CD4-positive, CD25-positive, alpha-beta regulatory T cell (primary cell): Measurements from ENCODE around the gene MAP3K4. TPM values are rescaled to one million over a fixed set of nuclear protein-coding genes. Genes with fewer than 3 reads are reported as not detected.

Experiments used
- ATAC-seq, 2 donors: fragments of 150-1000 bp; cut with Tn5 transposase; one replicate each; pipeline ENCODE4 v1.10.0; 2021; ENCODE audit warnings: low read depth in 2 of 2, moderate number of reproducible peaks in 2 of 2, moderate library complexity in 1 of 2
- DNase-seq, 3 donors: peaks; one replicate each; pipeline versions ENCODE4 v3.0.0 to v3.0.0-alpha.2; 2012 to 2022; ENCODE audit warnings: mixed read lengths in 1 of 3
- H3K27ac ChIP-seq: one replicate; pipeline ENCODE4 v1.7.0; 2013; ENCODE audit warnings: mild to moderate bottlenecking, low read length; ENCODE audit not compliant: insufficient read depth, poor library complexity, severe bottlenecking
- H3K27me3 ChIP-seq: one replicate; pipeline ENCODE4 v1.7.0; 2013; ENCODE audit warnings: low read length; ENCODE audit not compliant: control insufficient read depth, insufficient read depth
- H3K36me3 ChIP-seq: one replicate; pipeline ENCODE4 v1.7.0; 2013; ENCODE audit warnings: mild to moderate bottlenecking, low read length, moderate library complexity; ENCODE audit not compliant: control insufficient read depth, insufficient read depth
- H3K4me1 ChIP-seq: 2 replicates; pipeline ENCODE4 v1.7.0; 2013; ENCODE audit warnings: mild to moderate bottlenecking, low read length; ENCODE audit not compliant: insufficient read depth, control insufficient read depth, poor library complexity, severe bottlenecking
- H3K4me3 ChIP-seq: one replicate; pipeline ENCODE4 v1.7.0; 2013; ENCODE audit warnings: low read depth, mild to moderate bottlenecking, low read length, moderate library complexity
- H3K9me3 ChIP-seq, 2 experiments: 1 replicate in 1 of 2; 2 replicates in 1 of 2; pipeline ENCODE4 v1.7.0; 2013; ENCODE audit warnings: low read length in 2 of 2, mild to moderate bottlenecking in 1 of 2, moderate library complexity in 1 of 2; ENCODE audit not compliant: control insufficient read depth in 2 of 2
- H3K27ac Mint-ChIP-seq, 3 donors: one replicate each; pipeline ENCODE4 v1.8.0; 2020 to 2022; ENCODE audit warnings: mild to moderate bottlenecking in 3 of 3, mixed read lengths in 3 of 3, moderate library complexity in 2 of 3
- H3K27me3 Mint-ChIP-seq: one replicate; pipeline ENCODE4 v1.8.0; 2022; ENCODE audit warnings: mild to moderate bottlenecking, mixed read lengths
- H3K36me3 Mint-ChIP-seq: one replicate; pipeline ENCODE4 v1.8.0; 2020; ENCODE audit warnings: mixed read lengths
- H3K4me1 Mint-ChIP-seq, 4 donors: one replicate each; pipeline ENCODE4 v1.8.0; 2020 to 2022; ENCODE audit warnings: mixed read lengths in 4 of 4, mild to moderate bottlenecking in 1 of 4
- H3K4me3 Mint-ChIP-seq, 4 donors: one replicate each; pipeline ENCODE4 v1.8.0; 2020 to 2022; ENCODE audit warnings: mild to moderate bottlenecking in 4 of 4, mixed read lengths in 4 of 4, moderate library complexity in 3 of 4
- H3K9me3 Mint-ChIP-seq, 7 donors: one replicate each; pipeline ENCODE4 v1.8.0; 2020 to 2022; ENCODE audit warnings: mixed read lengths in 7 of 7, mild to moderate bottlenecking in 3 of 7, moderate library complexity in 2 of 7
- polyA plus RNA-seq, 4 donors: library from polyadenylated mRNA; unstranded; fragments of 300-500 nt; fragmentation: Illumina TruSeq; gene quantifications; one replicate each; pipeline ENCODE4 v1.2.3, GENCODE V29; 2021
- total RNA-seq: library from RNA; stranded (reverse); gene quantifications from one replicate; pipeline ENCODE4 v1.2.3, GENCODE V29; 2022

MAP3K4 gene
- total and polyA plus RNA-seq, 5 donors from 2014 or later: 7.1 to 61.5 (median 12.8) TPM

DNA sequence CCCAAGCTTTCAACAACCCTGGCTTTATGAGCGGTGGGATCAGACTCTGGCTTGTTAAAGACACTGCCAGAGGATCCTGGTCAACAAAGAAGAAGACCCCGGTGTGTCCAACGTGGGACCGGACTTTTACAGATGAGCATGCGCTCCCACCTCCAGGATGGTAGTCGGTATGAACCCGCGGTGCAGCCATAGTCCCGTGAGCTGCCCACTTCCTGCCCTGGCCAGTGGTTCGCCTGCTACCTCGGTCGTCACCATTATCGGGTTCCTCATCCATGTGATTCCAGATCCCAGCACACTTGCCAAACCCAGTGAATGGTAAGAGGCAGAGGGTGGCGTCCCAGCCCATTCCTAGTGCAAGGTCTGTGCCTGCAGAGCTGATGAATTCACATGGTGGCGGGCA is 169.6 kb downstream of the MAP3K4 start:
- Histone ChIP-seq H3K4me3 (no peak overlapping the region), H3K36me3 (peaks cover 7% of the 10 kb centered on the region), H3K4me1 (no peaks in the 10 kb centered on the region), H3K27me3 (no peaks in the 10 kb centered on the region), H3K27ac (no peak overlapping the region), H3K9me3 (no peaks in the 10 kb centered on the region)
- no peak for ATAC-seq
- H3K4me1 Mint-ChIP-seq: peaks cover 0 to 4% (median under 1%) of the 10 kb centered on the region in 4 donors
- H3K4me3 Mint-ChIP-seq: no peak overlapping the region
- peaks cover 0 to 7% (median 3%) of the 10 kb centered on the region in 7 donors for H3K9me3 Mint-ChIP-seq
- DNase-seq: no peak
- no peak overlapping the region for H3K27ac Mint-ChIP-seq
- peaks cover 40% of the 10 kb centered on the region for H3K36me3 Mint-ChIP-seq
- no peaks in the 10 kb centered on the region for H3K27me3 Mint-ChIP-seq

DNA sequence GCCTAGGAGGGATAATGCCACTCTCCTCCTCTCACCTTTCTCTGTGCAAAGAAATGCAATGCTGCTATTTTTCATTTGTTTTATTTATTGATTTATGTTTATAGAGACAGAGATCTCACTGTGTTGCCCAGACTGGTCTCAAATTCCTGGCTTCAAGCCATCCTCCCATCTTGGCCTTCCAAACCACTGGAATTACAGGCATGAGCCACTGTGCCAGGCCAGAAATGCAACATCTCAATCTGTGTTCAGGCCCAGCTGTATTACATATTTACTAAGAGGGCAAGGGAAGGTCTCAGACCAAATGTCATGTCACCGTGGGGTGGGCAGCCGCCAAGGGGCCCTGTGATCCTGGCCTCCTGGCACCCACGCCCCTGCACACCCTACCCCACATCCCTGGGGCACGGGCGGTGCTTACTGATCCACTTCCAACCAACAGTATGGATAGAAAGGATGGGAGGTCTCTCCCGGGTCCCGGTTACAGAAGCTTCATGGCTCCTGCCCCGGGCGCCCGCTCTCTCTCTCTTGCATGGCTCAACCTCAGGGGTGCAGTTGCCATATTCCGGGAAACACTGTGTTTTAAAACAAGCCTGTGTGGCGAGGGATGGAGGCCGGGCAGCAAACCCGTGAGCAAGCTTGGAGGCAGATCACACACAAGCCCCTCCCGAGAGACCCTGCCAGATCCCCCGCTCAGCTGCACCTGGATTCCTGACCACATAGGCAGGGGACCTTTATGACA is 170.5 kb downstream of the MAP3K4 start:
- ATAC-seq: no peak
- peaks cover 7% of the 10 kb centered on the region for H3K36me3 ChIP-seq

DNA sequence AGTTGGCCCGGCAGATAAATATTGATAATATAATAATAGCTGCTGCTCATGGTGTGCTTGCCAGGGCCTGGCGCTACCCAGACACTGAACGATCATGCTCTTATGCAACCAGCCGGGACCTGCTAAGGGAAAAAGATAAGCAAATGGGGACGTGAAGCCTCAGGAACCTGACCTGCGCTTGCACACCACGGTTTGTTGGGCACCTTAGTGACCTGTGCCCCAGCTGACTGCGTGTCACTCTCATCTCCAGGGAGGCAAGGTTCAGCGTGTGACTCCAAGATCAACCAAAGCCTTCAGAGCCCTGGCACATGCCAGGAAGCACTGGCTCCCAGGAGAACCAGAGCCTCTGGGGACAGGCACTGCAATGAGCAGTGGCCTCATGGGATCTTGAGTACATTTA is 171.2 kb downstream of the MAP3K4 start:
- no peak for ATAC-seq
- H3K4me3 ChIP-seq: no peak overlapping the region
- Mint-ChIP-seq H3K9me3 (peaks cover 0 to 6% (median 2%) of the 10 kb centered on the region in 7 donors), H3K27ac (no peak overlapping the region), H3K27me3 (no peaks in the 10 kb centered on the region), H3K4me1 (peaks cover 0 to 4% (median under 1%) of the 10 kb centered on the region in 4 donors), H3K4me3 (no peak overlapping the region), H3K36me3 (peaks cover 44% of the 10 kb centered on the region)
- no peak overlapping the region for H3K27ac ChIP-seq
- DNase-seq: no peak
- H3K36me3 ChIP-seq: peaks cover 7% of the 10 kb centered on the region
- H3K27me3 ChIP-seq: no peaks in the 10 kb centered on the region
- H3K4me1 ChIP-seq: no peaks in the 10 kb centered on the region
- H3K9me3 ChIP-seq: no peaks in the 10 kb centered on the region

More for the DNA sequence above, 170.5 kb downstream of the MAP3K4 start:
- no peak for DNase-seq
- Mint-ChIP-seq H3K9me3 (peaks cover 0 to 7% (median 3%) of the 10 kb centered on the region in 7 donors), H3K27ac (peak overlapping the region in 1 of 3 donors; percentile 74), H3K4me3 (no peak overlapping the region), H3K4me1 (peaks cover 0 to 4% (median under 1%) of the 10 kb centered on the region in 4 donors), H3K27me3 (no peaks in the 10 kb centered on the region), H3K36me3 (peaks cover 46% of the 10 kb centered on the region)
- Histone ChIP-seq H3K27ac (no peak overlapping the region), H3K27me3 (no peaks in the 10 kb centered on the region), H3K4me1 (no peaks in the 10 kb centered on the region), H3K9me3 (no peaks in the 10 kb centered on the region), H3K4me3 (no peak overlapping the region)

DNA sequence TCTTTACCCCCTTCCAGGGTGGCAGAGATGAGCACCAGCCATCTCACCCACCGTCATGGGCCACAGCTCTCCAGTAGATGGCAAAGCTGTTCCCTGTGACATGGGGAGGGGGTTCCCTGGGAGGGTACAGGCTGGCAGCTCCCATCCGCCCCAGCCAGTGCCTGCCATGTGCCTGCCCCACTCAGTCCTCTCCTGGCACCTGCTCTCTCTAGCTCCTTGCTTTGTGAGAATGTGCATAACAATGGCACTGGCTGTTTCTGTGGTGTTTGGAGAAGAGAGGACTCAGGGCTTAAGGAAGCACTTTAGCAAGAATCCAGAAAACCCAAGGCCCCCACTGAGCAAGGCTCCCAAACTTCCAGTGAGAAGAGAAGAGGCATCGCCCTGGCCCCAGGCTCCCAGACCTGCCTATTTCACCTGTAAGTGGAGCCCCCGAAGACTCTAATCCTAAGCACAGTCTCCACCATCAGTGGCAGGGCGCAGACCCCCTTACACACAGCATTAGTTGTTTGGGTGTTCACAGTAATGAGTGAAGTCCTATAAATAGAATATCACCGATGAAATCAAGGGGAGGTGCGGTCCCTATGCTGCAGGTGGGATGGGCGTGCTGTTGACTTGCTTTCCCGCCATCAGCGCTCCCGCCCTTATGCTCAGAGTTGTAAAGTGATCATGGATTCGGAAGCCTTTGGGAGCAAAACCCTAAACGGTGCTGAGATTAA is 172.1 kb downstream of the MAP3K4 start:
- H3K27me3 ChIP-seq: no peaks in the 10 kb centered on the region
- Mint-ChIP-seq H3K36me3 (peaks cover 38% of the 10 kb centered on the region), H3K4me3 (no peak overlapping the region), H3K9me3 (peaks cover 0 to 2% (median 0%) of the 10 kb centered on the region in 7 donors), H3K27ac (no peak overlapping the region), H3K27me3 (no peaks in the 10 kb centered on the region), H3K4me1 (peaks cover 0 to 2% (median 0%) of the 10 kb centered on the region in 4 donors)
- H3K4me3 ChIP-seq: no peak overlapping the region
- H3K4me1 ChIP-seq: no peaks in the 10 kb centered on the region
- no peaks in the 10 kb centered on the region for H3K9me3 ChIP-seq
- peaks cover 7% of the 10 kb centered on the region for H3K36me3 ChIP-seq
- DNase-seq: no peak
- ATAC-seq: no peak
- H3K27ac ChIP-seq: no peak overlapping the region

DNA sequence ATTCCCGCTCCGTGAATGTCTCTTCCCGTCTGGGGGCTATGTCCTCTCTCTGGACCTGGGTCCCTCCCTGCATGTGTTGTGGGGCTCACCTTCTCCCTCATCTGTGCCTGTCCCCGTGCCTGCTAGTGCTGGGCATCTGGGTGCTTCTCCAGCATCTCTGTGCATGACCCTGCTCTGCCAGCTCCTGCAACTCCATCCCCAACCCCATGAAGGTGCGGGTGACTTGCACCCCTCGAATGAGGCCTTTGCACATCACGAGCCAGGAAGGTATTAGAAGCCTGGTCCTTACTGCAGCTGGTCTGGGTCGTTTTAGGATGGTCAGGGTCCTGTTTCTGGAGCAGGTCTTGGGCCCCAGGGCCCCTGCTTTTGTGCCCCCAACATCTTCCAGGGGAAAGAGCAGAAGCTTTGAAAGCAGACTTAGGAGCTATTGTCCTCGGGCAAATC is 172.6 kb downstream of the MAP3K4 start:
- Histone ChIP-seq H3K4me3 (no peak overlapping the region), H3K36me3 (peaks cover 7% of the 10 kb centered on the region), H3K27ac (no peak overlapping the region), H3K27me3 (no peaks in the 10 kb centered on the region), H3K9me3 (no peaks in the 10 kb centered on the region), H3K4me1 (no peaks in the 10 kb centered on the region)
- peaks cover 0 to 2% (median 0%) of the 10 kb centered on the region in 7 donors for H3K9me3 Mint-ChIP-seq
- no peak for DNase-seq
- H3K36me3 Mint-ChIP-seq: peaks cover 37% of the 10 kb centered on the region
- no peak overlapping the region for H3K4me3 Mint-ChIP-seq
- ATAC-seq: no peak
- peaks cover 0 to 2% (median 0%) of the 10 kb centered on the region in 4 donors for H3K4me1 Mint-ChIP-seq
- no peak overlapping the region for H3K27ac Mint-ChIP-seq
- no peaks in the 10 kb centered on the region for H3K27me3 Mint-ChIP-seq

DNA sequence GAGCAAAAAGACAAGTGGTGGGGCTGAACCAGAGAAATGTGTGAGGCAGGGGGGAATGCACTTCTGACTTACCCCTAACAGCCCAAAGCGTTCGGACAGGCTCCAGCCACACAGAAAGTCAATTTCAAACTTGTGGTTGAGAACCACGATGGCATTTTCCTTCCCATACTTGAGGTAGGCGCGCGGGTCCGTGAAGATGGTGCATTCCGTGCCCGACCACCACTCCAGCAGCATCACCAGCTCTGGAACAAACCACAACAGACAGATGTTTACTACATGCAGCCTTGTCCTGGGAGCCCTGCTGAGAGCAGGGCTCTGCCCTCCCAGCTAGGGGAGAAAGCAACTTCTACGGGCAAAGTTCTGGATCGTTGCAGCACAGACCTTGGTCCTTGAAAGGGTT is 174.6 kb downstream of the MAP3K4 start:
- H3K27me3 ChIP-seq: no peaks in the 10 kb centered on the region
- H3K4me3 ChIP-seq: no peak overlapping the region
- no peak overlapping the region for H3K27ac Mint-ChIP-seq
- peaks cover 7% of the 10 kb centered on the region for H3K36me3 ChIP-seq
- peaks cover 38% of the 10 kb centered on the region for H3K36me3 Mint-ChIP-seq
- no peak for DNase-seq
- no peaks in the 10 kb centered on the region for H3K9me3 ChIP-seq
- H3K27me3 Mint-ChIP-seq: no peaks in the 10 kb centered on the region
- H3K4me1 Mint-ChIP-seq: peaks cover 0 to 4% (median 0%) of the 10 kb centered on the region in 4 donors
- H3K4me1 ChIP-seq: no peaks in the 10 kb centered on the region
- ATAC-seq: no peak
- H3K27ac ChIP-seq: no peak overlapping the region
- H3K4me3 Mint-ChIP-seq: no peak overlapping the region
- H3K9me3 Mint-ChIP-seq: peaks cover 0 to 2% (median 0%) of the 10 kb centered on the region in 7 donors

DNA sequence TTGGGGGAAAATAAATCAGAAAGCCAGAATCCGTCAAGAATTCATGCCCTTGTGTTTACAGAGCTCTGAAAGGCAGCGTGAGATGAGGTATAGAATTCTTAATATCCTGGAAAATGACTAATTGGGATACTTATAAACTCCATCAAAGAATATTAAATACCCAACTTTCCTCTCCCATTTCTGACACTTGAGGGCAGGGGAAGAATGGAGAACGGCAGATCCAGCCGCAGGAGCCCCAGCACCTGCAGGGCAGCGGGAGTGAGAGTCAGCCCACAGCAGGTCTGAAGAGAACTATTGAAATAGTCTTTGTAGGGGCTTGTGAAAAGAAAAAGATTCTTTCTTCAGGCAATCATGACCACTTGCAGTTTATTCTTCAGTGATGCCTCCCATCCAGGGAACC is 175.1 kb downstream of the MAP3K4 start:
- no peak overlapping the region for H3K27ac ChIP-seq
- peaks cover 7% of the 10 kb centered on the region for H3K36me3 ChIP-seq
- peaks cover 0 to 4% (median 0%) of the 10 kb centered on the region in 4 donors for H3K4me1 Mint-ChIP-seq
- H3K4me3 ChIP-seq: no peak overlapping the region
- H3K27me3 ChIP-seq: no peaks in the 10 kb centered on the region
- H3K36me3 Mint-ChIP-seq: peaks cover 36% of the 10 kb centered on the region
- DNase-seq (no peak), ATAC-seq (no peak)
- H3K4me1 ChIP-seq: no peaks in the 10 kb centered on the region
- H3K27me3 Mint-ChIP-seq: no peaks in the 10 kb centered on the region
- no peak overlapping the region for H3K27ac Mint-ChIP-seq
- no peaks in the 10 kb centered on the region for H3K9me3 ChIP-seq
- H3K9me3 Mint-ChIP-seq: peaks cover 0 to 2% (median 0%) of the 10 kb centered on the region in 7 donors
- H3K4me3 Mint-ChIP-seq: no peak overlapping the region
